Measurements from ENCODE around the gene SEMA4D.

Gene SEMA4D

DNA sequence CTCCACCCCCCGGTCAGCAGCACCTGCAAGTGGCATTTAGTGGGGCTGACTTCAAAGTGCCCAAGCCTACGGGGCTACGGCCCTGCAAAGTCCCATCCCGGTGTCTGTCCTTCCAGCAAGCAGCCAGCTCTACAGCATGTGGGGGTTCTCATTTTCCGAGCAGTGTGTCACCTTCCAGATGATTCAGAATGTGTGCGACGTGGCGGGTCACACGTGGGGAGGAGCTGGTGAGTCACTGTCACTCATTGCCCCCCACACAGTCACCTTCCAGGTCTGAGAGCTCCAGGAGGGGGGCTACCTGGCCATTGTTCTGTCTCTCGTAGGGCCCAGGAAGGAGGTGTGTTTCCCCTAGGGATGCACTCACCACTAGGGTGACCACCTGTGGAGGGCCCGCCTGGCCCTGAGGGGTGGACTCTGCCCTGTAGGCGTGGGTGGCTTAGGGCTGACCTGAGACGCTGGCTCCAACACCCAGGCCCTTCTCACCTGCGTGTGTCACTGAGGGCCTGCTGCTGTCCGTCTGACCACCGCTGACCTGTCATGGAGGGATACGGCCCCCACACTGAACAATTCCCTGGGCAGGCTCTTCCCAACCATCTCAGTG lies 70.2 kb downstream of the SEMA4D start:
- DNase-seq: peak; percentile 90

GRCh38 chr9:89426384-89426961 lies 71.4 kb downstream of the SEMA4D start:
- peak; percentile 66 for DNase-seq

GRCh38 chr9:89425921-89426383 lies 72.0 kb downstream of the SEMA4D start:
- DNase-seq: no peak

GRCh38 chr9:89425024-89425805 lies 72.7 kb downstream of the SEMA4D start:
- peak; percentile 47 for DNase-seq

DNA sequence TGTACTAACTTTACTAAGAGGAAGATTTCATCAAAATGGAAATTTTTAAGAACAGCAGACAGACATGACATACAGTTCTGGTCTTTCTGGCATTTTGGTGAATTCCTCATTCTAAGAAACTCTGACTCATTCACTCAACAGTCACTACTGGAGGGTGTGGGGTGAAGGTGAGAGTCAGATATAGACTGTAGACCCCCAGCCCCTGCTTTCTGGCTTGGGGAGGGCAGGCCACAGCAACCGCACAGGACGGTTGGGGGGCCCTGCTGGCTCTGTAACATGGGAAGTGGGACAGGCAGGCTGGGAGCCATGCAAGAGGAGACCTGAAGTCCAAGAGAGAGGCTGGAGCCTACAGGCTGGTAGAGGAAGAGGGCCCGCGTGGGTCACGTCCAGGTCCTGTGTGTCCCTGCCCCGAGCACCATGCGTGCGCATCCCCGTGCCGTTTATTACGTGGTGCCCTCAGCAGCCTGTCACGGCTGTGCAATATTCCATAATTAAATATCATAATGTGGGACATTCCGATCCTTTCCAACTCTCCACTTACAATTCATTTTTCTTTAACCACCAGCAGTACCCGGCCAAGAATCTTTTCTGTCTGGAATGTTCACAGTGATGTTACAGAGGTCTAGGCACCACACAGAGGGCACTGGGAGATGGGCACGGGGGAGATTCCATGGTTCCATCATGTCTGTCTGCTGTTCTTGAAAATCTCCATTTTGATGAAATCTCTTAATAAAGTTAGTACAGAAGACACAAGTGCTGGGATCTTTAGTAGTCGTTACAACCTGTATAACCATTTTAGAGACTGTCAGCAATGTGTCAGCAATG lies 75.5 kb downstream of the SEMA4D start:
- peak; percentile 80 for DNase-seq

- peak; percentile 65 for DNase-seq
These were observed 76.3 kb downstream of the SEMA4D start for GRCh38 chr9:89421595-89421994.

DNA sequence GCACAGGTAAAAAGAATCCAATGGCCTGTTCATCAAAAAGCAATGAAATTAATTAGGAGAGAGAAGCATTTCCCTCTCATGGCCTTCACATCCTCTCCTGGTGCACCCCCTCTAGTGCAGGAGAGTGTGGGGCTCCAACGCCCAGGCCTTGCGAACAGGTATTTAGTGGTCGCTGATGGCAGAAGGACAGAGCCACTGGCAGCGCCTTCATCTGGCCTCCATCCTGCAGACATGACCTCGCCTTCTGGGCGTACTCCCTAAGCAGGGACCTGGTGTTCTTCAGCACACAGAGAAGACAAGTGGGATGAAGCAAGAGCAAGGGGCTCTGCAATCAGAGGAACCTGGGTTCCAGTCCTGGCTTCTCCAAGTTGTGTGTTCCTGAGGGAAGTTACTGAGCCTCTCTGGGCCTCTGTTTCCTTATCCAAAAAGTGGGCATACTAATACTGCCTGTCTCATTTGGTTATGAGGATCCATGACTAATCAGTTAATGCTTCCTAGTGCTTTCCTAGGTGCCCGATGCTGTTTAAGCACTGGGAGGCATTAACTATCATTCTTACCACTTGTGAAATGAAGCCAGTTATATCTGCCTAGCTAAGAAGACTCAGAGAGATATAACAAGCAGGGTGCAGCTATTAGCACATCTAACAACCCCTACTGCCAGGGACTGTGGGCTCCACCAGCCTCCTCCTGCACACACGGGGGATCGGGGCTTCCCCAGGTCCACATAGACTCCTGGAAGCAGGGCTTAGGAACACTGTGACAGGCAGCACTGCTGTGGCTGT lies 77.3 kb downstream of the SEMA4D start:
- peak; percentile 39 for DNase-seq

DNA sequence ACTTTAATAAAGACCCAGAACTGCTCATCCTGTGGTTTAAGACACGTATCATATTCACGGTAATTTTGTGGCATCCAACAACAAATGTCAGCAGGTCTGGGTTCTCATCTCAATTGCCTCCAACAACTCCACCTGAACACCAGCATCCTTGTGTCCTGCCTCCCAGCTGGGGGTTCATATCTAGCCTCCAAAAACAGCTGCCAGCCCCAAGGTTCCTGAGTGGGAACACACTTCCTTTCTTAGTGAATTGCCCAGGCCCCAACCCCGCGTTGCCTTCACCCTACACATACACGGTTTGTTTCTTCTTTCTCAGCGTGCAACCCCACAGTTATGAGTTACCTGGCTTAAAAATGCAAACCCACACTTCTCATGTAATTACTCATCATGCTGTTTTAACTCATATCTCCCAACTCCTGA lies 77.9 kb downstream of the SEMA4D start:
- peak; percentile 74 for DNase-seq

- DNase-seq: peak; percentile 84
These were observed 78.9 kb downstream of the SEMA4D start for GRCh38 chr9:89418882-89419640.

DNA sequence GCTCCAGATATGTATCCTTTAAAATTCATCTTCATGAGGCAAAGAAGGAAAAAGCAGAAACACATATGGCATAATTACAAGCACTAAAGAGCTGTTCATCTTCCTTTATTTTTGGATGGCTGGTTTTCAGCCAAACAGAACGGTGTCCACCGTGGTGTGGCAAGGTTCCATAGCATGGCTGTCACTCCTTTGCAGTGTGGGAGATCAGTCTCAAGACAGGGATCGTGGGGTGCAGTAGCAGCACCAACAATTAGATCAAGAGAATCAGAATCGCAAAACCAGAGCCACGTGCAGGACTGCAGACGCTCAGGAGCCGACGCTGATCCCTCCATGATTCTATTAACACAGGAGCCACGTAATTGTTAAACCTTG lies 79.5 kb downstream of the SEMA4D start:
- DNase-seq: no peak

DNA sequence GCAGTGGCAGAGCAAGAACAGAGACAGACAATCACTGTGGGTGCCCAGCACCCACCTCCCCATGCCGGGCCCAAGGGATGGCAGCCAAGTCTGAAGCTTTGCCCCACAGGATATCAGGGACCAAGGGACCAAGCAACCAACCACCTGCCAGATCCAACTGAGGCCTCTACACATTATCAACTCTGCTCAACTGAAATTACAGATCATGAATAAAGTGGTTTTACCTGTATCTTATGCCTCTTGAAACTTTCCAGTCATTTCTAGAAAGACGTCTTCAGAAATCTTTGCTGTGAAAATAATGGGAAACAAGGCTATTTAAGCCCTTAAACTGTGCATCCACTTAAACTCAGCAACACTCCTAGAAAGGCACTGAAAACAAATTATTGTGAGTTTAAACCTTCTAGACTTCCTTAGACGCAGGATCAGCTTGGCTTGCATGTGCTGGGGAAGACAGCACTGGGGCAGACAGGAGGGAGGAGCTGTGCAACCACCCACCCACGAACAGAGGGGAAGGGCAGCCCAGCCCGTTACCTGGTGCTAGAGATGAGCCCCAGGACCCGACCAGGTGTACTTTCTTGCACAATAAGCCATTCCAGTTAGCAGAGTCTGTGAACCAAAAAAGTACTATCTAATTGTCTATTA lies 80.0 kb downstream of the SEMA4D start:
- DNase-seq: peak; percentile 59

DNA sequence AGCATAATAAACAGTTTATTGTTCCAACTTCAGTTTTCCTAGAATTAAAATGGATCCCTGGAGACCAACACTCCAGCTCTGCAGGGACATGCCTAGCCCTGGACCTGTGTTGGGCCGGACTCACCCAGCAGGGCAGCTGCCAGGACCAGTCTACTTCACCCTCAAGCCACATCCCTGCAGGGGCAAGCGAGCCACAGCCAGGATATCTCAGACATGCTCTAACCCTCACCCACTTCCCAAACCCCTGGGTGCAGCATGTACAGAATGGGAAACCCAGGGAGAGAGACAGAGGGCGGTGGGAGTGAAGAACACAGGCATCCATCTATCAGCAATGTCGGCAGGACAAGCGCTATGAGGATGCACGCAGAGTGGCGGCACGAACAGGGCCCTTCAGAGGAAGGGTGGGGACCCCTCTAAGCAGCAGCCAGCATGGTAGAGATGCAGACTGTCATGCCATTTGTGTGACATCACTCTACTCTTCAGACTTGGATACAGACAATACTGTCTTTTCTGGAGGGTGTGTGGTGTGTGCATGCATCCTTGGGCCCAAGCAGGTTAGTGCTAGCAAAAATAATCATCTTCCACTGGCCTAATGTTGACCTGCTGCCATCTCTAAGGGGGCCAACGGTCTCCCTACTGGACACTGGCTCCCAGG lies 83.1 kb downstream of the SEMA4D start:
- no peak for DNase-seq

DNA sequence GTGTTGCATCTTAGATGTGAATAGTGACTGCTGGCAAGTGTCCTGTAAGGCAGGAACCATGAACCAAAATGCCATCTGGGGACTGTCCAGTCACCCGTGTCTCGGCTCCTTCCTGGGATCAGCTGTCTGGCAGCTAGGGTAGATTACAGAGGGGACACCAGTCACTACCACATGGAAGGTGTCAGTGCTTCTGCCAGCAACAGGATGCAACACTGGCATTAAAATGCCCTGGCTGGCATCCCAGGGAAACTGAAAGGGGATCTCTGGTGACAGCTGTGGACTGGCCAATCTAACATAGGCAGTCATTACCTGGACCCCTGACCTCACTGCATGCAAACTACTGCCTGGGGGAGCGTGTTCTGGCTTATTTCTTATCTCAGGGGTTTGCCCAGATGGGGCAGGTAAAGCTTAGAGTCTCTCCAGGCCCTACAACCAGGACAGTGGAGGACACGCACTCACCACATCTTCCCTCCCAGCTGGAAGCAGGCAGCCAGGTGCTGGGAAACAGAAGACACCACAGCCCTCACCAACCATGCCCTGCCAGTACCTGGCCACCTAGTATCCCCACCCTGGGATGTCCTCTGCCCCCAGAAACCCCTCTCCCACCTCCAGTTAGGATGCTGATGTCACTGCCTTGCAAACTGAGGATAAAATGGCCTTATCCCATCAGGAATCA lies 83.8 kb downstream of the SEMA4D start:
- DNase-seq: no peak

DNA sequence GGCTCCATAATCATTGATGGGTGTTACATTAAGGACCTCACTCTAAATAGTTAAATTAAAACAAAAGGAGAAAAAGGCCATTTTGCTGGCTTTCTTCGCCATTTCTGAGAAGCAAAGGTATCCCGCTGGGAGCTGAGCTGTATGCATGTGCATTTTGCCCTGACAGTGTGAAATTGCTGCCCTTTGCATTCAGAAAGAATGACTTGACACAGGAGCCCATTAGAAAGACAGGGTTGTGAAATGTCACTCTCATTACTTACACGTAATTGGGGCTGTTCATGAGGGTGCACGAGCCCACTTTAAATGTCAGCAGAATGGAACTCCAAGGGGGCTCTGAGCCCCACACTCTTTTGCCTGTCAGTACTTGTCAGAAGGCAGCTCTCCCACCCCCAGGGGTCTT lies 85.0 kb downstream of the SEMA4D start:
- no peak for DNase-seq

GRCh38 chr9:89412541-89412940 lies 85.4 kb downstream of the SEMA4D start:
- DNase-seq: no peak

DNA sequence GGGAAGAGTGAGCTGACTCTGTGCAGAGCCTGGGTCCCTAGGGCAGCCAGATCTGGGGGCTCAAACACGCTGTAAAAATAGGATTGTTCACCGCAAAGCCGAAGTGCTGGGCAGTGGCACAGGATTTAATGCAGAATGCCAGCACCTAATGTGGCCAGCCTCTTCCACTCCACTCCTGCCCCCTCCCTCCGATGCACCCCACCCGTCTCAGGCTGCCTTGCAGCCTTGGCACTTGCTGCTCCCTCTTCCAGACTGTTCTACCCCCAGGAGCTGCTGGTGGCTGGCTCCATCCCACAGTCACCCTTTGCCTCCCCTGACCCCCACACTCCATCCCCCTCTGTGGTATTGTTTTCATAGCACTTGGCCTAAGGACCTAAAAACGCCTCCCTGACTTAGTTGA lies 86.2 kb downstream of the SEMA4D start:
- DNase-seq: no peak

DNA sequence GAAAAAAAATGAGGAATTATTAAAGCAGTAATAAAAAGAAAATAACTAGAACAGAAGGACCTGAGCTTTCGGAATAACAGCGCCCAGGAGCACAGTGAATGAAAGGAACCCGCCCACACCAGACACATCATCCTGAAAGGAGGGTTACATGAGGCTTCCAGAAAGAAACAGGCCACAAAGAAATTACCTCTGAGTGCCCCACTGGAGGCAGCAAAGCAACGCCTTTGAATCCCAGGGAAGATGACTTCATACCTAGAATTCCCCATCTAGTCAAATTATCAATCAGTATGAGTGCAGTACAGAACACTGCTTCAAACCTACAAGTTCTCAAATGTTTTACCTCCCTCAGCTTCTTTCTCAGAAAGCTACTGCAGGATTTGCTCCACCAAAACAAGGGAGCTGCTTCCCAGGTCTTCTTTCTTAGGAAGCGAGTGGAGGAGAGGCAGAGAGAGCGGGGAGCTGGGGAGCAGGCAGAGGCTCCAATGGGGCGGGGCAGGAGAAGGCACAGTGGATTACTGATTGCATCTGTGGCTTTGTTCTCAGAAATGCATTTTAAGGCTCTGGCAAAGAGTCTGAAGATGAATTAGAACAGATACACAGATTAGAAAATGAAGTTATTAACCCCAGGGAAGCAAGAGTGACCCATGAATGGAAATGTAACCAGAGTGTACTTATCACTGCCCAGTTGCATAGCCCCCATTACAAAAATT lies 87.1 kb downstream of the SEMA4D start:
- DNase-seq: peak; percentile 85

- DNase-seq: no peak
These were observed 87.9 kb downstream of the SEMA4D start for GRCh38 chr9:89410022-89410421.

GRCh38 chr9:89409466-89409865 lies 88.4 kb downstream of the SEMA4D start:
- no peak for DNase-seq
